ENCODE results near the gene MSL1. TPM values are rescaled to one million over a fixed set of nuclear protein-coding genes. Genes with fewer than 3 reads are reported as not detected.

MSL1 gene
- total and polyA plus RNA-seq, 2 of the 13 experiments (the other 11 are each of a cell fraction or from before 2014, with no cell fraction given): 63.8 to 88.5 TPM

DNA sequence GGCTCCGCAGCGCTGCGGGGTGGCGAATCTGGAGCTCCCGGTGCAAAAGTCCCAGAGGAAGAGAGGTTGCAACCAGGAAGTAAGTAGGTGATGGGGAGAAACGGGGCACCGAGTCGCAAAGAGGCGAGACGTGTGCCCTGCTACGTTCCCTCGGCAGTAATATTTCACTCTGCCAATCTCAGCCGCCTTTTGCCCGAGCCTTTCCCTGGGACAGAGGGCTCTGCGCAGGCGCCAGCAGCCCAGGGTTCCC lies 21.4 kb upstream of the MSL1 start, which contains the start of gene NR1D1 (continued):
- TF ChIP-seq, protein P1, sequence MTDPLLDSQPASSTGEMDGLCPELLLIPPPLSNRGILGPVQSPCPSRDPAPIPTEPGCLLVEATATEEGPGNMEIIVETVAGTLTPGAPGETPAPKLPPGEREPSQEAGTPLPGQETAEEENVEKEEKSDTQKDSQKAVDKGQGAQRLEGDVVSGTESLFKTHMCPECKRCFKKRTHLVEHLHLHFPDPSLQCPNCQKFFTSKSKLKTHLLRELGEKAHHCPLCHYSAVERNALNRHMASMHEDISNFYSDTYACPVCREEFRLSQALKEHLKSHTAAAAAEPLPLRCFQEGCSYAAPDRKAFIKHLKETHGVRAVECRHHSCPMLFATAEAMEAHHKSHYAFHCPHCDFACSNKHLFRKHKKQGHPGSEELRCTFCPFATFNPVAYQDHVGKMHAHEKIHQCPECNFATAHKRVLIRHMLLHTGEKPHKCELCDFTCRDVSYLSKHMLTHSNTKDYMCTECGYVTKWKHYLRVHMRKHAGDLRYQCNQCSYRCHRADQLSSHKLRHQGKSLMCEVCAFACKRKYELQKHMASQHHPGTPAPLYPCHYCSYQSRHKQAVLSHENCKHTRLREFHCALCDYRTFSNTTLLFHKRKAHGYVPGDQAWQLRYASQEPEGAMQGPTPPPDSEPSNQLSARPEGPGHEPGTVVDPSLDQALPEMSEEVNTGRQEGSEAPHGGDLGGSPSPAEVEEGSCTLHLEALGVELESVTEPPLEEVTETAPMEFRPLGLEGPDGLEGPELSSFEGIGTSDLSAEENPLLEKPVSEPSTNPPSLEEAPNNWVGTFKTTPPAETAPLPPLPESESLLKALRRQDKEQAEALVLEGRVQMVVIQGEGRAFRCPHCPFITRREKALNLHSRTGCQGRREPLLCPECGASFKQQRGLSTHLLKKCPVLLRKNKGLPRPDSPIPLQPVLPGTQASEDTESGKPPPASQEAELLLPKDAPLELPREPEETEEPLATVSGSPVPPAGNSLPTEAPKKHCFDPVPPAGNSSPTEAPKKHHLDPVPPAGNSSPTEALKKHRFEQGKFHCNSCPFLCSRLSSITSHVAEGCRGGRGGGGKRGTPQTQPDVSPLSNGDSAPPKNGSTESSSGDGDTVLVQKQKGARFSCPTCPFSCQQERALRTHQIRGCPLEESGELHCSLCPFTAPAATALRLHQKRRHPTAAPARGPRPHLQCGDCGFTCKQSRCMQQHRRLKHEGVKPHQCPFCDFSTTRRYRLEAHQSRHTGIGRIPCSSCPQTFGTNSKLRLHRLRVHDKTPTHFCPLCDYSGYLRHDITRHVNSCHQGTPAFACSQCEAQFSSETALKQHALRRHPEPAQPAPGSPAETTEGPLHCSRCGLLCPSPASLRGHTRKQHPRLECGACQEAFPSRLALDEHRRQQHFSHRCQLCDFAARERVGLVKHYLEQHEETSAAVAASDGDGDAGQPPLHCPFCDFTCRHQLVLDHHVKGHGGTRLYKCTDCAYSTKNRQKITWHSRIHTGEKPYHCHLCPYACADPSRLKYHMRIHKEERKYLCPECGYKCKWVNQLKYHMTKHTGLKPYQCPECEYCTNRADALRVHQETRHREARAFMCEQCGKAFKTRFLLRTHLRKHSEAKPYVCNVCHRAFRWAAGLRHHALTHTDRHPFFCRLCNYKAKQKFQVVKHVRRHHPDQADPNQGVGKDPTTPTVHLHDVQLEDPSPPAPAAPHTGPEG (CRISPR knock-in tag; IDR thresholded peaks at IDR 0.05): no peak
- TF ChIP-seq AGO1 (IDR thresholded peaks at IDR 0.05; ENCODE audit: low read depth, low read length, poor library complexity, severe bottlenecking) (no peak), RARA (CRISPR knock-in tag; IDR thresholded peaks at IDR 0.05) (no peak), ZNF629 (CRISPR knock-in tag; conservative IDR thresholded peaks at IDR 0.05) (no peak), FLYWCH1 (CRISPR knock-in tag; IDR thresholded peaks at IDR 0.05) (no peak), ZNF510 (CRISPR knock-in tag; IDR thresholded peaks at IDR 0.05; ENCODE audit: low read depth) (no peak), FOXA3 (CRISPR knock-in tag; IDR thresholded peaks at IDR 0.05) (no peak), ZNF552 (CRISPR knock-in tag; IDR thresholded peaks at IDR 0.05; ENCODE audit: borderline replicate concordance) (no peak), ZNF598 (CRISPR knock-in tag; IDR thresholded peaks at IDR 0.05; ENCODE audit: borderline replicate concordance) (0 out of 2 replicates have a peak, but pooled peaks have one; percentile 99), CC2D1A (CRISPR knock-in tag; IDR thresholded peaks at IDR 0.05) (no peak; the same call in 1 of the 2 replicates), ZNF562 (CRISPR knock-in tag; IDR thresholded peaks at IDR 0.05; ENCODE audit: borderline replicate concordance) (0 out of 2 replicates have a peak, but pooled peaks have one; percentile 7), TAF1 (CRISPR knock-in tag; IDR thresholded peaks at IDR 0.05) (peak; percentile 67; the same call in 1 of the 2 replicates)
- TF ChIP-seq, protein P2, sequence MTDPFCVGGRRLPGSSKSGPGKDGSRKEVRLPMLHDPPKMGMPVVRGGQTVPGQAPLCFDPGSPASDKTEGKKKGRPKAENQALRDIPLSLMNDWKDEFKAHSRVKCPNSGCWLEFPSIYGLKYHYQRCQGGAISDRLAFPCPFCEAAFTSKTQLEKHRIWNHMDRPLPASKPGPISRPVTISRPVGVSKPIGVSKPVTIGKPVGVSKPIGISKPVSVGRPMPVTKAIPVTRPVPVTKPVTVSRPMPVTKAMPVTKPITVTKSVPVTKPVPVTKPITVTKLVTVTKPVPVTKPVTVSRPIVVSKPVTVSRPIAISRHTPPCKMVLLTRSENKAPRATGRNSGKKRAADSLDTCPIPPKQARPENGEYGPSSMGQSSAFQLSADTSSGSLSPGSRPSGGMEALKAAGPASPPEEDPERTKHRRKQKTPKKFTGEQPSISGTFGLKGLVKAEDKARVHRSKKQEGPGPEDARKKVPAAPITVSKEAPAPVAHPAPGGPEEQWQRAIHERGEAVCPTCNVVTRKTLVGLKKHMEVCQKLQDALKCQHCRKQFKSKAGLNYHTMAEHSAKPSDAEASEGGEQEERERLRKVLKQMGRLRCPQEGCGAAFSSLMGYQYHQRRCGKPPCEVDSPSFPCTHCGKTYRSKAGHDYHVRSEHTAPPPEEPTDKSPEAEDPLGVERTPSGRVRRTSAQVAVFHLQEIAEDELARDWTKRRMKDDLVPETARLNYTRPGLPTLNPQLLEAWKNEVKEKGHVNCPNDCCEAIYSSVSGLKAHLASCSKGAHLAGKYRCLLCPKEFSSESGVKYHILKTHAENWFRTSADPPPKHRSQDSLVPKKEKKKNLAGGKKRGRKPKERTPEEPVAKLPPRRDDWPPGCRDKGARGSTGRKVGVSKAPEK (CRISPR knock-in tag; IDR thresholded peaks at IDR 0.05; ENCODE audit: borderline replicate concordance): no peak
- TF ChIP-seq, protein P3, sequence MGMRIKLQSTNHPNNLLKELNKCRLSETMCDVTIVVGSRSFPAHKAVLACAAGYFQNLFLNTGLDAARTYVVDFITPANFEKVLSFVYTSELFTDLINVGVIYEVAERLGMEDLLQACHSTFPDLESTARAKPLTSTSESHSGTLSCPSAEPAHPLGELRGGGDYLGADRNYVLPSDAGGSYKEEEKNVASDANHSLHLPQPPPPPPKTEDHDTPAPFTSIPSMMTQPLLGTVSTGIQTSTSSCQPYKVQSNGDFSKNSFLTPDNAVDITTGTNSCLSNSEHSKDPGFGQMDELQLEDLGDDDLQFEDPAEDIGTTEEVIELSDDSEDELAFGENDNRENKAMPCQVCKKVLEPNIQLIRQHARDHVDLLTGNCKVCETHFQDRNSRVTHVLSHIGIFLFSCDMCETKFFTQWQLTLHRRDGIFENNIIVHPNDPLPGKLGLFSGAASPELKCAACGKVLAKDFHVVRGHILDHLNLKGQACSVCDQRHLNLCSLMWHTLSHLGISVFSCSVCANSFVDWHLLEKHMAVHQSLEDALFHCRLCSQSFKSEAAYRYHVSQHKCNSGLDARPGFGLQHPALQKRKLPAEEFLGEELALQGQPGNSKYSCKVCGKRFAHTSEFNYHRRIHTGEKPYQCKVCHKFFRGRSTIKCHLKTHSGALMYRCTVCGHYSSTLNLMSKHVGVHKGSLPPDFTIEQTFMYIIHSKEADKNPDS (CRISPR knock-in tag; IDR thresholded peaks at IDR 0.05): no peak
- TF ChIP-seq, protein P4, sequence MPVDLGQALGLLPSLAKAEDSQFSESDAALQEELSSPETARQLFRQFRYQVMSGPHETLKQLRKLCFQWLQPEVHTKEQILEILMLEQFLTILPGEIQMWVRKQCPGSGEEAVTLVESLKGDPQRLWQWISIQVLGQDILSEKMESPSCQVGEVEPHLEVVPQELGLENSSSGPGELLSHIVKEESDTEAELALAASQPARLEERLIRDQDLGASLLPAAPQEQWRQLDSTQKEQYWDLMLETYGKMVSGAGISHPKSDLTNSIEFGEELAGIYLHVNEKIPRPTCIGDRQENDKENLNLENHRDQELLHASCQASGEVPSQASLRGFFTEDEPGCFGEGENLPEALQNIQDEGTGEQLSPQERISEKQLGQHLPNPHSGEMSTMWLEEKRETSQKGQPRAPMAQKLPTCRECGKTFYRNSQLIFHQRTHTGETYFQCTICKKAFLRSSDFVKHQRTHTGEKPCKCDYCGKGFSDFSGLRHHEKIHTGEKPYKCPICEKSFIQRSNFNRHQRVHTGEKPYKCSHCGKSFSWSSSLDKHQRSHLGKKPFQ (CRISPR knock-in tag; IDR thresholded peaks at IDR 0.05; ENCODE audit: insufficient replicate concordance): no peak
- TF ChIP-seq, protein P5, sequence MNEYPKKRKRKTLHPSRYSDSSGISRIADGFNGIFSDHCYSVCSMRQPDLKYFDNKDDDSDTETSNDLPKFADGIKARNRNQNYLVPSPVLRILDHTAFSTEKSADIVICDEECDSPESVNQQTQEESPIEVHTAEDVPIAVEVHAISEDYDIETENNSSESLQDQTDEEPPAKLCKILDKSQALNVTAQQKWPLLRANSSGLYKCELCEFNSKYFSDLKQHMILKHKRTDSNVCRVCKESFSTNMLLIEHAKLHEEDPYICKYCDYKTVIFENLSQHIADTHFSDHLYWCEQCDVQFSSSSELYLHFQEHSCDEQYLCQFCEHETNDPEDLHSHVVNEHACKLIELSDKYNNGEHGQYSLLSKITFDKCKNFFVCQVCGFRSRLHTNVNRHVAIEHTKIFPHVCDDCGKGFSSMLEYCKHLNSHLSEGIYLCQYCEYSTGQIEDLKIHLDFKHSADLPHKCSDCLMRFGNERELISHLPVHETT (CRISPR knock-in tag; conservative IDR thresholded peaks at IDR 0.05): no peak
